GM21515 (cell line): ENCODE results near the gene ALPG.
"Not testable (repeated sequence)": the region's sequence is repeated elsewhere in the genome, so short reads cannot be mapped to it uniquely, and the experiment has no call there.

ENCODE experiments used
- ATAC-seq: cut with Tn5 transposase; IDR thresholded peaks from one replicate; pipeline ENCODE4 v1.9.1; 2021; ENCODE audit not compliant: unreplicated experiment

The ALPG gene

GRCh38 chr2:232418466-232419244, 12.0 kb downstream of the ALPG start:
- ATAC-seq: no peak

GRCh38 chr2:232419245-232420072, 12.8 kb downstream of the ALPG start:
- ATAC-seq: no peak

GRCh38 chr2:232420073-232420454, 13.4 kb downstream of the ALPG start:
- ATAC-seq: no peak

GRCh38 chr2:232420463-232421188, 14.0 kb downstream of the ALPG start:
- no peak for ATAC-seq

GRCh38 chr2:232421189-232421785, 14.6 kb downstream of the ALPG start:
- no peak for ATAC-seq

GRCh38 chr2:232422051-232422450, 15.4 kb downstream of the ALPG start:
- ATAC-seq: no peak

GRCh38 chr2:232422996-232423395, 16.4 kb downstream of the ALPG start:
- ATAC-seq: not testable (repeated sequence)

GRCh38 chr2:232423407-232423806, 16.8 kb downstream of the ALPG start:
- not testable (repeated sequence) for ATAC-seq

- ATAC-seq: no peak
Observed at GRCh38 chr2:232431705-232432590, 25.3 kb downstream of the ALPG start.

- ATAC-seq: no peak
Observed at GRCh38 chr2:232432598-232433184, 26.0 kb downstream of the ALPG start.

GRCh38 chr2:232433622-232434021, 27.0 kb downstream of the ALPG start:
- ATAC-seq: not testable (repeated sequence)

GRCh38 chr2:232434091-232434490, 27.4 kb downstream of the ALPG start:
- ATAC-seq: no peak

GRCh38 chr2:232434563-232435374, 28.1 kb downstream of the ALPG start:
- ATAC-seq: no peak

- ATAC-seq: no peak
Observed at GRCh38 chr2:232435375-232435648, 28.7 kb downstream of the ALPG start.

- ATAC-seq: no peak
Observed at GRCh38 chr2:232435805-232436204, 29.2 kb downstream of the ALPG start.

- no peak for ATAC-seq
Observed at GRCh38 chr2:232436381-232437194, 29.9 kb downstream of the ALPG start.

- no peak for ATAC-seq
Observed at GRCh38 chr2:232437195-232437571, 30.5 kb downstream of the ALPG start.

GRCh38 chr2:232438091-232438490, 31.4 kb downstream of the ALPG start:
- ATAC-seq: no peak
